ENCODE data around the gene APBB2. TPM values are rescaled to one million over a fixed set of nuclear protein-coding genes. Genes with fewer than 3 reads are reported as not detected.
A peak's percentile ranks its signal among the peaks of the same experiment; 100 is the strongest.
"Not testable (repeated sequence)": the region's sequence is repeated elsewhere in the genome, so short reads cannot be mapped to it uniquely, and the experiment has no call there.

APBB2 gene
- total RNA-seq, 1 donor from 2014 or later = 63.2 TPM

DNA sequence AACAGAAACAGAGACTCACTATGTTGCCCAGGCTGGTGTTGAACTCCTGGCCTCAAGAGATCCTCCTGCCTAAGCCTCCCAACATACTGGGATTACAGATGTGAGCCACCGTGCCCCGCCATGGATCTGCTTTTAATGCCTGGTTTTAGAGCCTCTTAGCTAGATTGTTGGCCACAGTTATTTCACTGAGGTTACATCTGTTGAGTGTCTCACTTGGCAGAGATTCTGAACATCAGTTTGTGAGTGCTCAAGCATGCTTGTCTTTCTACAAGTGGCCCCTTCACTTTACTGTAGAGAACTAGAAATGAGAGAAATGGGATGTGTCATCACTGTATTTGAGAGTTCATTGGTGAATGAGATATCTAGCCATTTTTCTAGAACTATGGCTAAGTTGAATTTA lies 218.5 kb downstream of the APBB2 start:
- H3K27ac Mint-ChIP-seq = no peak overlapping the region
- H3K27me3 Mint-ChIP-seq (ENCODE audit: low read depth) = no peaks in the 10 kb centered on the region
- H3K4me1 Mint-ChIP-seq = peaks cover 5% of the 10 kb centered on the region
- no peak for TF ChIP-seq CTCF (IDR thresholded peaks at IDR 0.05; ENCODE audit: unreplicated experiment)
- DNase-seq (ENCODE audit: low spot score in 2 of 2, unreplicated experiment in 2 of 2) = no peak
- no peaks in the 10 kb centered on the region for H3K36me3 Mint-ChIP-seq
- H3K9me3 Mint-ChIP-seq = no peaks in the 10 kb centered on the region
- no peak overlapping the region for H3K4me3 Mint-ChIP-seq

- H3K4me1 Mint-ChIP-seq; H3K9me3 Mint-ChIP-seq; H3K4me3 Mint-ChIP-seq; H3K27me3 Mint-ChIP-seq (ENCODE audit: low read depth); DNase-seq (ENCODE audit: low spot score in 2 of 2, unreplicated experiment in 2 of 2); H3K27ac Mint-ChIP-seq; H3K36me3 Mint-ChIP-seq: not testable (repeated sequence)
Measured at GRCh38 chr4:40994321-40994720, 220.0 kb downstream of the APBB2 start.

DNA sequence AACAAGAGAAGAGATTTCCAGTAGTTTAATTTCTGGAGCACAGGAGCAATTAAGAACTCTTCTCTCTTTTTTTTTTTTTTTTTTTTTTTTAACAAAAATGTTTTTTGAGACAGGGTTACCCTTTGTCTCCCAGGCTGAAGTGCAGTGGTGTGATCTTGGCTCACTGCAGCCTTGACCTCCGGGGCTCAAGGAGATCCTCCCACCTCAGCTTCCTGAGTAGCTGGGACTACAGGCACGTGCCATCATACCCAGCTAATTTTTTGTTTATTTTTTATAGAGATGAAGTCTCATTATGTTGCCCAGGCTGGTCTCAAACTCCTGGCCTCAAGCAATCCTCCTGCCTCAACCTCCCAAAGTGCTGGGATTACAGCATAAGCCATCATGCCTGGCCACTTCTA lies 221.0 kb downstream of the APBB2 start:
- H3K4me3 Mint-ChIP-seq; H3K9me3 Mint-ChIP-seq; H3K36me3 Mint-ChIP-seq; DNase-seq (ENCODE audit: low spot score in 2 of 2, unreplicated experiment in 2 of 2); H3K27ac Mint-ChIP-seq; H3K4me1 Mint-ChIP-seq; H3K27me3 Mint-ChIP-seq (ENCODE audit: low read depth): not testable (repeated sequence)

DNA sequence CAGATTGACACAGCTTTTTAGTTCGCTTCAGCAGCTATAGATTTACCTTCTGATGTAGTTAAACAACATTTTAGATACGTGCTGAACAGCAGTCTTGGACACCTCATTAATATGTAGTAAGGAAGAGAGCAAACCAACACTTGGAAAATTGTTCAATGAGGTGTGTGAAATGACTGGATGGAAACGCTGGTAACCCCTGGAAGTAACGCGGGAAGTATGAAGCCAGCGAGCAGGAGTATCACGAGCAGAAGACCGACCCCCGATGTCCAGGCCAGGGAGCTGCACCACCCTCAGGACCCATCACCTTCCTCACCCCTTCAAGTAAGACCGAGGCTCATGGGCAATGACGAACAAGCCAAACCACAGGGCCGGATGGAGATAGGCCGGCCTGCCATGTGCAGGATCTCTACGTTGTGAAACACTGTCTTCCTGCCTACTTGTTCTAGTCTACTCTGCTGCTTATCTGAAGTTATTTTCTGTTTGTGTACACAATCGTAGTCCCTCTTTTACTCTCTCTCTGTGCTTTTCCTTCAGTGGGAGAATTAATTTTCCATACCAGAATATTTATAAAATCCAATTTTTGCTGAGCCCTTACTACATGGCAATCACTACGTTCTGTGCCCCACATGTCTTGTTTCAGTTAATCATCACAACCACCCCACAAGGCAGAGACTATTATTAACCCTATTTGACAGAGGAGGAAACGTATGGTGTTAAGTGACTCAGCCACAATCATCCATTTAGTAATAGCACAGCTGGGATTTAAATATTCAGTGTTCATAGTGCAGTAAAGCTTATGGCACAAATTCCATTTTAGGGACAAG lies 221.7 kb downstream of the APBB2 start:
- DNase-seq (ENCODE audit: low spot score in 2 of 2, unreplicated experiment in 2 of 2) = no peak
- TF ChIP-seq CTCF (IDR thresholded peaks at IDR 0.05; ENCODE audit: unreplicated experiment) = no peak
- Mint-ChIP-seq H3K4me3 (no peak overlapping the region), H3K9me3 (no peaks in the 10 kb centered on the region), H3K27ac (peak overlapping the region; percentile 2), H3K27me3 (ENCODE audit: low read depth) (no peaks in the 10 kb centered on the region), H3K4me1 (peaks cover 3% of the 10 kb centered on the region), H3K36me3 (no peaks in the 10 kb centered on the region)

GRCh38 chr4:40991908-40992307 lies 222.4 kb downstream of the APBB2 start:
- TF ChIP-seq CTCF (IDR thresholded peaks at IDR 0.05; ENCODE audit: unreplicated experiment) = no peak
- no peak for DNase-seq (ENCODE audit: low spot score in 2 of 2, unreplicated experiment in 2 of 2)
- no peaks in the 10 kb centered on the region for H3K27me3 Mint-ChIP-seq (ENCODE audit: low read depth)
- peaks cover 3% of the 10 kb centered on the region for H3K4me1 Mint-ChIP-seq
- H3K4me3 Mint-ChIP-seq = no peak overlapping the region
- no peaks in the 10 kb centered on the region for H3K9me3 Mint-ChIP-seq
- no peak overlapping the region for H3K27ac Mint-ChIP-seq
- no peaks in the 10 kb centered on the region for H3K36me3 Mint-ChIP-seq

- no peaks in the 10 kb centered on the region for H3K9me3 Mint-ChIP-seq
Measured at GRCh38 chr4:40990899-40991265, 223.5 kb downstream of the APBB2 start.

More at GRCh38 chr4:40990899-40991265, 223.5 kb downstream of the APBB2 start:
- Mint-ChIP-seq H3K27me3 (ENCODE audit: low read depth) (no peaks in the 10 kb centered on the region), H3K4me3 (no peak overlapping the region), H3K27ac (no peak overlapping the region), H3K4me1 (peaks cover 3% of the 10 kb centered on the region), H3K36me3 (no peaks in the 10 kb centered on the region)
- DNase-seq (ENCODE audit: low spot score in 2 of 2, unreplicated experiment in 2 of 2) = no peak
- no peak for TF ChIP-seq CTCF (IDR thresholded peaks at IDR 0.05; ENCODE audit: unreplicated experiment)
